MCF 10A (cell line): ENCODE data around the gene CCDC102B. TPM values are rescaled to one million over a fixed set of nuclear protein-coding genes. Genes with fewer than 3 reads are reported as not detected.
A peak's percentile ranks its signal among the peaks of the same experiment; 100 is the strongest.

ENCODE experiments used
- BruUV-seq: library from RNA; stranded (reverse); fragments of 400-500 nt; replicated peaks from 2 replicates; lab custom pipeline; 2021; lab: Mats Ljungman, UMichigan
- CTCF ChIA-PET: fragments of 300-600 bp; sonication (Branson Sonifier 250); formaldehyde crosslinking; extraction: SDS; loops from one replicate; lab custom pipeline; 2021; ENCODE audit warnings: antibody characterized with exemption, inconsistent platforms; lab: Yijun Ruan, JAX
- POLR2A ChIA-PET: fragments of 300-600, 350-650 bp; sonication (Branson Sonifier 250); formaldehyde crosslinking; extraction: SDS; loops from one replicate; lab custom pipeline; 2020; ENCODE audit warnings: antibody characterized with exemption, inconsistent platforms; lab: Yijun Ruan, JAX
- DNase-seq: peaks from one replicate; pipeline ENCODE4 v3.0.0-alpha.2; 2018; ENCODE audit not compliant: unreplicated experiment
- H3K27ac Mint-ChIP-seq: one replicate; pipeline ENCODE4 v1.8.0; 2022; ENCODE audit warnings: mild to moderate bottlenecking, low read depth, mixed read lengths; ENCODE audit not compliant: unreplicated experiment
- H3K27me3 Mint-ChIP-seq: one replicate; pipeline ENCODE4 v1.8.0; 2022; ENCODE audit warnings: mixed read lengths; ENCODE audit not compliant: insufficient read depth, unreplicated experiment
- H3K36me3 Mint-ChIP-seq: one replicate; pipeline ENCODE4 v1.8.0; 2022; ENCODE audit warnings: mild to moderate bottlenecking, moderate library complexity, mixed read lengths; ENCODE audit not compliant: insufficient read depth, unreplicated experiment
- H3K4me1 Mint-ChIP-seq: one replicate; pipeline ENCODE4 v1.8.0; 2022; ENCODE audit warnings: mixed read lengths; ENCODE audit not compliant: insufficient read depth, unreplicated experiment
- H3K4me3 Mint-ChIP-seq: one replicate; pipeline ENCODE4 v1.8.0; 2022; ENCODE audit warnings: mild to moderate bottlenecking, moderate library complexity, mixed read lengths; ENCODE audit not compliant: unreplicated experiment
- H3K9me3 Mint-ChIP-seq: one replicate; pipeline ENCODE4 v1.8.0; 2022; ENCODE audit warnings: mixed read lengths; ENCODE audit not compliant: unreplicated experiment
- intact Hi-C: fragments of 100-400 bp; cut with micrococcal nuclease; formaldehyde crosslinking; loops from 2 replicates; pipeline ENCODE4 v1.14.1; 2022
- total RNA-seq: library from RNA; stranded (reverse); gene quantifications from 2 replicates; pipeline ENCODE4 v1.2.3, GENCODE V29; 2022
- TF ChIP-seq, protein P1 (sequence below): fragments of 200-600 bp; IDR thresholded peaks from one replicate; pipeline ENCODE4 v1.8.0; 2022; ENCODE audit warnings: antibody characterized with exemption, mild to moderate bottlenecking; ENCODE audit not compliant: unreplicated experiment

CCDC102B gene
- total RNA-seq, 1 experiment from 2014 or later = 3.4 TPM

DNA sequence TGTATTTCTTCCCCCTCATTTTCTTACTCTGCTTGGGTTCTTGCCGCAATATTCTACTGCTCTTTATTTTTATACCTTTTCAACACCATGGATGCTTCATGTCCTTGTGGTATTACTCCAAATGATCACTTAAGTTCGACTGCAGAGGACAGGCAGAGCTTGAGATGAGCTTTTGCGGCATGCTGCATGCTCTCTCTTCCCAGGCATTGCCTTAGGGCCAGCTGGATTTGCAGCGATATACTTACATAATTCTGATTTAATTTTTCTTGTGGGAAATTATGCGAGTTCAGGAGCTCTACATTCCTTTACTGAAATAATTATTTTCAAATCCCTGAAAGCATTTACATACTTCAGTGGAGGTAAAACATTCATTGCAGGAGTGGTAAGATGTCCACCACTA is 288.1 kb downstream of the CCDC102B start:
- CTCF ChIA-PET = interaction anchor here (0.5 to 0.7 kb wide), 2 partner anchors 637 to 1085 kb away, joined by 3 to 4 read pairs; no protein-coding TSS in a partner anchor
- POLR2A ChIA-PET = interaction anchor here (0.7 kb wide), 1 partner anchor 87 kb away, joined by 3 read pairs; no protein-coding TSS in a partner anchor
- no peak for DNase-seq
- Mint-ChIP-seq H3K27ac (no peak overlapping the region), H3K36me3 (no peaks in the 10 kb centered on the region), H3K27me3 (peaks cover 42% of the 10 kb centered on the region), H3K4me3 (no peak overlapping the region), H3K4me1 (no peaks in the 10 kb centered on the region), H3K9me3 (no peaks in the 10 kb centered on the region)
- TF ChIP-seq, protein P1, sequence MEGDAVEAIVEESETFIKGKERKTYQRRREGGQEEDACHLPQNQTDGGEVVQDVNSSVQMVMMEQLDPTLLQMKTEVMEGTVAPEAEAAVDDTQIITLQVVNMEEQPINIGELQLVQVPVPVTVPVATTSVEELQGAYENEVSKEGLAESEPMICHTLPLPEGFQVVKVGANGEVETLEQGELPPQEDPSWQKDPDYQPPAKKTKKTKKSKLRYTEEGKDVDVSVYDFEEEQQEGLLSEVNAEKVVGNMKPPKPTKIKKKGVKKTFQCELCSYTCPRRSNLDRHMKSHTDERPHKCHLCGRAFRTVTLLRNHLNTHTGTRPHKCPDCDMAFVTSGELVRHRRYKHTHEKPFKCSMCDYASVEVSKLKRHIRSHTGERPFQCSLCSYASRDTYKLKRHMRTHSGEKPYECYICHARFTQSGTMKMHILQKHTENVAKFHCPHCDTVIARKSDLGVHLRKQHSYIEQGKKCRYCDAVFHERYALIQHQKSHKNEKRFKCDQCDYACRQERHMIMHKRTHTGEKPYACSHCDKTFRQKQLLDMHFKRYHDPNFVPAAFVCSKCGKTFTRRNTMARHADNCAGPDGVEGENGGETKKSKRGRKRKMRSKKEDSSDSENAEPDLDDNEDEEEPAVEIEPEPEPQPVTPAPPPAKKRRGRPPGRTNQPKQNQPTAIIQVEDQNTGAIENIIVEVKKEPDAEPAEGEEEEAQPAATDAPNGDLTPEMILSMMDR = no peak
- no TSS peak for BruUV-seq
- intact Hi-C loops = no loop called here

DNA sequence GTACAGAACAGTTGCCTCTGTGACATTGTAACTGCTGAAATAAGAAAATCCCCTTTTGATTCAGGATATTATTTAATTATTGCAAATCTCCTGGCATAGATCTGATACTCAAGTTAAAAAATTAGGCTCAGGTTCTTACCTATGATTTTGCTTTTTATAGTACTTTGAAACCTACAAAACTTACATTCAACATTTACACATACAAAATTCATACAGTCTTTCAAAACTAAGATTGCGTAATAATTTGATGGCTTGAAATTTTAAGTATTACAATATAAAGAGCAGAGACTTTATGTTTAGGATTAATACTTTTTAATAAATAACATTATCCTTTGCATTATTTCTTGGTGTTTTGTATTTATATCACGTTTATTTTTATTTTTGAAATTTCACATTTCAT is 291.1 kb downstream of the CCDC102B start:
- BruUV-seq = no TSS peak
- intact Hi-C loops = no loop called here
- H3K4me1 Mint-ChIP-seq = no peaks in the 10 kb centered on the region
- DNase-seq = no peak
- H3K27ac Mint-ChIP-seq = no peak overlapping the region
- TF ChIP-seq, protein P1 = no peak
- CTCF ChIA-PET = no interaction called here
- no peaks in the 10 kb centered on the region for H3K9me3 Mint-ChIP-seq
- POLR2A ChIA-PET = no interaction called here
- no peak overlapping the region for H3K4me3 Mint-ChIP-seq
- H3K27me3 Mint-ChIP-seq = peaks cover 56% of the 10 kb centered on the region
- no peaks in the 10 kb centered on the region for H3K36me3 Mint-ChIP-seq

DNA sequence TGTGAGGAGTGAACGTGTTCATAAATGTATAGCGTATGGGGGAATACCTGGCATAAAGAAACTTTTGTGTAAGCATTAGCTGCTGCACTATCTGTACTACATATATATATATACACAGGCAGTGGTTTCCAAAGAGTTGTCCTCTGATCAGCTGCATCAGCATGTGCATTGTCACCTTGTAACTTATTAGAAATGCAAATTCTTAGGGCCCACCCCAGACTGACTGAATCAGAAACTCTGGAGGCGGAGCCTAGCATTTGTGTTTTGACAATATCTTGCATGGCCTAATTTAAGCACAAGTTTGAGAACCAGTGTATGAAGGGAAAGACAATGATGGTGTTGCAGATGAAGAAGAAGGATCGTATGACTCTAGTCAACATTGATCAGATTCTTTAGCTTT is 299.5 kb downstream of the CCDC102B start:
- no peak overlapping the region for H3K4me3 Mint-ChIP-seq
- no peak overlapping the region for H3K27ac Mint-ChIP-seq
- DNase-seq = no peak
- POLR2A ChIA-PET = no interaction called here
- BruUV-seq = no TSS peak
- no peaks in the 10 kb centered on the region for H3K4me1 Mint-ChIP-seq
- intact Hi-C loops = no loop called here
- peaks cover 43% of the 10 kb centered on the region for H3K27me3 Mint-ChIP-seq
- CTCF ChIA-PET = interaction anchor here (0.6 kb wide), 1 partner anchor 334 kb away, joined by 6 read pairs; no protein-coding TSS in a partner anchor
- H3K9me3 Mint-ChIP-seq = no peaks in the 10 kb centered on the region
- TF ChIP-seq, protein P1 = no peak
- H3K36me3 Mint-ChIP-seq = no peaks in the 10 kb centered on the region

DNA sequence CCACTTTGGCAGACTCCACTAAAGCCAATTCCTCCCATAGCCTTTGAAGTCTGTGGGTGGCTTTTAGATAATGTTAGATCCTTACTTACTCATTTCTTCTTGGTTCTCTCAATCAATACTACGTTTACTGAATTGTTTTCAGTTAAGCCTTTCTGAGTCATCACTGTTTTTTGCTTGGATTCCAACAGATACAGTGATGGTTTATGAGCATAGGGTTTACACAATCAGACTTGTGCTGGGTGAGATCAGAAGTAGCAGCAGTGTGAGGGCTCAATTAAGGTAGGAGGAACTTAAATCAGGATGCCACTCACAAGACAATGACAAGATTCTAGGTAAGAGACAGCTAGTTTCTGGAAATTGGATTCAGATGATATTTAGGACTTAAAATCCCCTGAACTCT is 305.1 kb downstream of the CCDC102B start:
- BruUV-seq = no TSS peak
- H3K9me3 Mint-ChIP-seq = no peaks in the 10 kb centered on the region
- ChIA-PET CTCF (no interaction called here), POLR2A (no interaction called here)
- DNase-seq = peak; percentile 33
- no peak overlapping the region for H3K27ac Mint-ChIP-seq
- TF ChIP-seq, protein P1 = no peak
- H3K4me3 Mint-ChIP-seq = no peak overlapping the region
- H3K4me1 Mint-ChIP-seq = no peaks in the 10 kb centered on the region
- H3K27me3 Mint-ChIP-seq = peaks cover 57% of the 10 kb centered on the region
- H3K36me3 Mint-ChIP-seq = no peaks in the 10 kb centered on the region
- intact Hi-C loops = no loop called here

Other genes starting within 250 kb of the CCDC102B start
- gene TMX3, start 83.0 kb upstream of the CCDC102B start, total RNA-seq = 88.7 and 95.0 TPM in 2 replicates